Measurements from ENCODE around the gene ADAMTS2. TPM values are rescaled to one million over a fixed set of nuclear protein-coding genes. Genes with fewer than 3 reads are reported as not detected.
A peak's percentile ranks its signal among the peaks of the same experiment; 100 is the strongest.

ADAMTS2 gene
- total and polyA plus RNA-seq, 2 experiments from 2014 or later: 62.0 to 132 TPM

GRCh38 chr5:179215576-179215975 is 129.7 kb downstream of the ADAMTS2 start:
- peaks cover 19% of the 10 kb centered on the region; the same call in 1 of the 2 replicates for H3F3A ChIP-seq (ENCODE audit: insufficient read depth)
- H3K9me2 ChIP-seq (ENCODE audit: insufficient read depth): no peaks in the 10 kb centered on the region
- H3K27me3 ChIP-seq (replicated peaks; ENCODE audit: insufficient read depth): no peaks in the 10 kb centered on the region
- H3K36me3 ChIP-seq (ENCODE audit: low read depth): no peaks in the 10 kb centered on the region
- H3K4me1 ChIP-seq (ENCODE audit: insufficient read depth): peaks cover 4% of the 10 kb centered on the region; the same call in 1 of the 2 replicates
- H3K4me2 ChIP-seq (ENCODE audit: unreplicated experiment): no peak overlapping the region
- peaks cover 88% of the 10 kb centered on the region for H3K79me2 ChIP-seq (ENCODE audit: insufficient read depth)
- H3K27ac ChIP-seq: no peak overlapping the region
- no peak overlapping the region for H2AFZ ChIP-seq
- WGBS, 2 experiments (ENCODE audit: low coverage in 1 of 2, low lambda C conversion rate in 2 of 2, missing lambda C conversion rate in 2 of 2): 51 to 57% methylated on average over 2 of the region's 2 CpGs
- TF ChIP-seq EZH2phosphoT487 (IDR thresholded peaks at IDR 0.05; ENCODE audit: insufficient read depth, low read depth): no peak
- no peak for TF ChIP-seq EZH2 (IDR thresholded peaks at IDR 0.05; ENCODE audit: insufficient read depth, poor library complexity, severe bottlenecking)
- no peak for DNase-seq
- in situ Hi-C loops (cut with MboI): no loop called here
- no peak overlapping the region for H3K9ac ChIP-seq
- no peak overlapping the region for H3K4me3 ChIP-seq
- H3K9me3 ChIP-seq (ENCODE audit: low read depth): no peaks in the 10 kb centered on the region
- no peaks in the 10 kb centered on the region; the same call in 1 of the 2 replicates for H4K20me1 ChIP-seq (ENCODE audit: insufficient read depth)

DNA sequence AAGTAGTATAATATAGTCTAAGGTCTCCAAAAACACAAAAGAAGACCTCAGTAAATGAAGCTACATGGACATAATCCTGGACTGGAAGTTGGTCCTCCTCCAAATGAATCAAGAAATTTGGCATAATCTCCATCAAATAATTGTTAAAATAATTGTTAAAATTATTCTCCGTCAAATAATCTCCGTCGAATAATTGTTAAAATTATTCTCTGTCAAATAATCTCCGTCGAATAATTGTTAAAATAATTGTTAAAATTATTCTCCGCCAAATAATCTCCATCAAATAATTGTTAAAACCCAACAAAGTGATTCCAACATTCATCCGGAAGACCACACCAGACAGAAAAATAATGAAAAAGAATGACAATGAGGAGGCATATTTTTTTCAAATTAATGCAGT is 130.6 kb downstream of the ADAMTS2 start:
- Histone ChIP-seq H3K9ac (no peak overlapping the region), H2AFZ (no peak overlapping the region), H3F3A (ENCODE audit: insufficient read depth) (peaks cover 19% of the 10 kb centered on the region; the same call in 1 of the 2 replicates), H3K4me2 (ENCODE audit: unreplicated experiment) (no peak overlapping the region), H3K4me1 (ENCODE audit: insufficient read depth) (peaks cover 9% of the 10 kb centered on the region), H3K9me2 (ENCODE audit: insufficient read depth) (no peaks in the 10 kb centered on the region), H3K79me2 (ENCODE audit: insufficient read depth) (peaks cover 89% of the 10 kb centered on the region), H4K20me1 (ENCODE audit: insufficient read depth) (no peaks in the 10 kb centered on the region; the same call in 1 of the 2 replicates), H3K36me3 (ENCODE audit: low read depth) (no peaks in the 10 kb centered on the region), H3K27ac (no peak overlapping the region), H3K4me3 (no peak overlapping the region), H3K9me3 (ENCODE audit: low read depth) (no peaks in the 10 kb centered on the region), H3K27me3 (replicated peaks; ENCODE audit: insufficient read depth) (no peaks in the 10 kb centered on the region)
- DNase-seq: no peak
- in situ Hi-C loops (cut with MboI): no loop called here
- no peak for TF ChIP-seq EZH2phosphoT487 (IDR thresholded peaks at IDR 0.05; ENCODE audit: insufficient read depth, low read depth)
- TF ChIP-seq EZH2 (IDR thresholded peaks at IDR 0.05; ENCODE audit: insufficient read depth, poor library complexity, severe bottlenecking): no peak
- 96 to 97% methylated on average over 7 of the region's 7 CpGs for WGBS, 2 experiments (ENCODE audit: low coverage in 1 of 2, low lambda C conversion rate in 2 of 2, missing lambda C conversion rate in 2 of 2)

DNA sequence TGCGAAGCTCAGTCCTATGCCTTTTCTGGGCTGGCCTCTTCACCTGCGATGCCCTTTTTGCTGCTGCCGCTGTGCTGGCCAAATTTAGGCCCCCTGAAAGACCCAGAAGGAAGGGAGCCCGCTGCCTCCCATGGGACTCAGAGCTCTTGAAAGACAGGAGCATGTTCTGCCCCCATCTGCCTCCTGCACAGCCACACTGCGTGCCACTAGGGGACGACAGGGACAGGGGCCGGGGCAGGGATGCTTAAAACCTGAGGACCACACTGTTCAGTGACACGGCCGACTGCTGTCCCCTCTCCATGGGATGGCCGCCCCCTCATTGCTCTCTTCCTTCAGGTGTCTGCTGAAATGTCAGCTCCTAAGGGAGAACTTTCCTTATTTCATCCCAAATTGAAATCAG is 132.4 kb downstream of the ADAMTS2 start:
- Histone ChIP-seq H4K20me1 (ENCODE audit: insufficient read depth) (no peaks in the 10 kb centered on the region; the same call in 1 of the 2 replicates), H3K9me2 (ENCODE audit: insufficient read depth) (no peaks in the 10 kb centered on the region), H3K79me2 (ENCODE audit: insufficient read depth) (peaks cover 88% of the 10 kb centered on the region), H3K9ac (no peak overlapping the region), H3K4me3 (no peak overlapping the region), H3K4me2 (ENCODE audit: unreplicated experiment) (no peak overlapping the region), H3K27ac (no peak overlapping the region), H3K4me1 (ENCODE audit: insufficient read depth) (peaks cover 17% of the 10 kb centered on the region), H2AFZ (no peak overlapping the region), H3F3A (ENCODE audit: insufficient read depth) (peaks cover 19% of the 10 kb centered on the region; the same call in 1 of the 2 replicates), H3K27me3 (replicated peaks; ENCODE audit: insufficient read depth) (no peaks in the 10 kb centered on the region), H3K9me3 (ENCODE audit: low read depth) (no peaks in the 10 kb centered on the region), H3K36me3 (ENCODE audit: low read depth) (no peaks in the 10 kb centered on the region)
- DNase-seq: no peak
- in situ Hi-C loops (cut with MboI): no loop called here
- WGBS, 2 experiments (ENCODE audit: low coverage in 1 of 2, low lambda C conversion rate in 2 of 2, missing lambda C conversion rate in 2 of 2): 91 to 96% methylated on average over 9 to 10 of the region's 10 CpGs
- TF ChIP-seq EZH2phosphoT487 (IDR thresholded peaks at IDR 0.05; ENCODE audit: insufficient read depth, low read depth) (no peak), EZH2 (IDR thresholded peaks at IDR 0.05; ENCODE audit: insufficient read depth, poor library complexity, severe bottlenecking) (no peak)

DNA sequence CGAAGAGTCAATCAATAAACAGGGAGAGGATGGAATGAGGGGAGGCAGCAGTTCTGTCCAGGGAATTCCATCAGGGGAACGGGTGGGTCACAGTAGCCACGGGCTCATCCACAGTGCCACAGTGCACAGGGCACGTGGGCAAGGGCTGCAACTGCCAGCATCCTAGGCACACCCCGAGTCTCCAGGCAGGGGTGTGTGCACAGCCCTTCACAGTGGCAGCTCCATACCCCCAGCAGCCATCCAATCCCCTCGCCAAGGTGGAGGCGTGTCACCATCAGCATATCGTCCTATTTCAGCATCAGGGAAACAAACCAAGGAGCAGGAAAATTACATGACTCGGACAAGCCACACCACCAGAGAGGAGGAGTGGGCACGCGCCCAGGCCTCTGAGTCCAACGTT is 133.6 kb downstream of the ADAMTS2 start:
- H3K27ac ChIP-seq: no peak overlapping the region
- 66 to 69% methylated on average over 12 of the region's 12 CpGs for WGBS, 2 experiments (ENCODE audit: low coverage in 1 of 2, low lambda C conversion rate in 2 of 2, missing lambda C conversion rate in 2 of 2)

More for the DNA sequence above, 133.6 kb downstream of the ADAMTS2 start:
- Histone ChIP-seq H2AFZ (no peak overlapping the region), H4K20me1 (ENCODE audit: insufficient read depth) (no peaks in the 10 kb centered on the region; the same call in 1 of the 2 replicates), H3K4me2 (ENCODE audit: unreplicated experiment) (no peak overlapping the region), H3K79me2 (ENCODE audit: insufficient read depth) (peaks cover 86% of the 10 kb centered on the region), H3K4me3 (no peak overlapping the region), H3K27me3 (replicated peaks; ENCODE audit: insufficient read depth) (no peaks in the 10 kb centered on the region), H3K4me1 (ENCODE audit: insufficient read depth) (peaks cover 17% of the 10 kb centered on the region), H3F3A (ENCODE audit: insufficient read depth) (peaks cover 19% of the 10 kb centered on the region; the same call in 1 of the 2 replicates), H3K36me3 (ENCODE audit: low read depth) (no peaks in the 10 kb centered on the region), H3K9me3 (ENCODE audit: low read depth) (no peaks in the 10 kb centered on the region), H3K9me2 (ENCODE audit: insufficient read depth) (no peaks in the 10 kb centered on the region), H3K9ac (no peak overlapping the region)
- peak; percentile 12 for DNase-seq
- TF ChIP-seq EZH2phosphoT487 (IDR thresholded peaks at IDR 0.05; ENCODE audit: insufficient read depth, low read depth) (no peak), EZH2 (IDR thresholded peaks at IDR 0.05; ENCODE audit: insufficient read depth, poor library complexity, severe bottlenecking) (no peak)
- in situ Hi-C loops (cut with MboI): no loop called here
